ENCODE data around the gene PRSS57.

PRSS57 gene

DNA sequence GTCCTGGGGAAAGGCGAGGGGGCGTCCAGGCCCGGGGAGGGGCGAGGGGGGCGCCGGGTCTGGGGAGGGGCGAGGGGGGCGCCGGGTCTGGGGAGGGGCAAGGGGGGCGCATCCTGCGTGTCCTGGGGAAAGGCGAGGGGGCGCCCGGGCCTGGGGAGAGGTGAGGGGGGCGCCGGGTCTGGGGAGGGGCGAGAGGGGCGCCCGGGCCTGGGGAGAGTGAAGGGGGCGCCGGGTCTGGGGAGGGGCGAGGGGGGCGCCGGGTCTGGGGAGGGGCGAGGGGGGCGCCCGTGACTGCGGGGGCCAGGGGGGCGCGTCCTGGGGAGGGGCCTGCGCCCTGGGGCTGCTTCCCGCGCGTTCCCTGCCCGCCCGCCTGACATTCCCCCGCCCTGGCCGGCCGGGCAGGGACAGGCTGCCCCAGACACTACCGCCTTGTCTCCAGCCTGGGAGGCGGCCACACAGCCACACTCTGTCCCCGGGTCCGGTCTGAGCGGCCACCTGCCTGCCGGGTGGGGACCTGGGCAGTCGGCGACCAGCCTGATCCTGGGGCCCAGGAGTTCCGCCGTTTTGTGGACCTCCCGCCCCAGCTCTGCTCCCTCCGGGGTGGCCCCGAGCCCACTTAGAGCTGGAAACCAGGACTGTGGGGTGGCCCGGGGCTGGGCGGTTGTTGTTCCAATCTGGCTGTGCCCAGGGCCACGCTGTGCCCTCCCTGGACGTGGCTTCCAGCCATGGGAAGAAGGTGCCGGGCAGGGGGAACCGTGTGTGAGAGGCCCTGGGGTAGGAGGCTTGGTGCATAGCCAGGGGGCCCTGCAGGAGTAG, 25.3 kb upstream of the PRSS57 start:
- TF ChIP-seq CTCF (IDR thresholded peaks at IDR 0.05; ENCODE audit: low read depth, low read length): no peak
- DNase-seq (ENCODE audit: extremely low read depth, low read depth): no peak

- DNase-seq (ENCODE audit: extremely low read depth, low read depth): no peak
- TF ChIP-seq CTCF (IDR thresholded peaks at IDR 0.05; ENCODE audit: low read depth, low read length): no peak
Measured at GRCh38 chr19:719636-720344, 24.5 kb upstream of the PRSS57 start.

- no peak for TF ChIP-seq CTCF (IDR thresholded peaks at IDR 0.05; ENCODE audit: low read depth, low read length)
- DNase-seq (ENCODE audit: extremely low read depth, low read depth): peak; percentile 7
Measured at GRCh38 chr19:718991-719512, 23.8 kb upstream of the PRSS57 start.

- TF ChIP-seq CTCF (IDR thresholded peaks at IDR 0.05; ENCODE audit: low read depth, low read length): no peak
Measured at GRCh38 chr19:718251-718951, 23.1 kb upstream of the PRSS57 start.

GRCh38 chr19:715347-715746, 20.1 kb upstream of the PRSS57 start:
- no peak for TF ChIP-seq CTCF (IDR thresholded peaks at IDR 0.05; ENCODE audit: low read depth, low read length)
- no peak for DNase-seq (ENCODE audit: extremely low read depth, low read depth)

More at GRCh38 chr19:718251-718951, 23.1 kb upstream of the PRSS57 start:
- no peak for DNase-seq (ENCODE audit: extremely low read depth, low read depth)

GRCh38 chr19:711254-711653, 16.0 kb upstream of the PRSS57 start:
- no peak for TF ChIP-seq CTCF (IDR thresholded peaks at IDR 0.05; ENCODE audit: low read depth, low read length)
- DNase-seq (ENCODE audit: extremely low read depth, low read depth): no peak

Measured in AG09319 (cell line).